KOPT-K1 (cell line): Measurements from ENCODE around the gene GLYAT.

Experiments
- H3K27ac ChIP-seq: fragments of 200-600 bp; sonication (generic); 2 replicates; pipeline ENCODE4 v1.5.1; 2016; ENCODE audit warnings: antibody characterized with exemption, mild to moderate bottlenecking, low read depth, low read length; ENCODE audit not compliant: poor library complexity, severe bottlenecking
- H3K36me3 ChIP-seq: fragments of 200-600 bp; sonication (generic); 2 replicates; pipeline ENCODE4 v1.5.1; 2017; ENCODE audit warnings: antibody characterized with exemption, mild to moderate bottlenecking, low read length, moderate library complexity; ENCODE audit not compliant: insufficient read depth
- H3K9me3 ChIP-seq: fragments of 200-600 bp; sonication (generic); 2 replicates; pipeline ENCODE4 v1.5.1; 2017; ENCODE audit warnings: antibody characterized with exemption, low read length, mild to moderate bottlenecking; ENCODE audit not compliant: insufficient read depth, poor library complexity, severe bottlenecking

GLYAT gene

DNA sequence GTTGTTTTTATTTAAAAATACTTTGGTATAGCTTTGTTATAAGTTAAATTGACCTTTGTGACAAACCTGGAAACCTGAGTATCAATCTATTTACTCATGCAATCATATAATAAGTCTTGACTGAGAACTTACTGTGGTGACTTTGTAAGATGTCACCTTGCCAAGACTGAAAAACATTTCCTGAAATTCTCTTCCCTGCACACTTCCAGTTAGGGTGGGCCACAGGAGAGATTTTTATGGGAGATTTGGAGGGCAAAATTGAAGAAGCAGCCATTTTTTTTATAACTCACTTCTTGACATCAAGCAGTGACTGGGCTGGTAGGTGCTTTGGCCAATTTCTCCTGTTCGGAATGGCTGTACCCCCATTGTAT is 31.4 kb upstream of the GLYAT start:
- no peaks in the 10 kb centered on the region for H3K9me3 ChIP-seq
- H3K36me3 ChIP-seq: no peaks in the 10 kb centered on the region
- H3K27ac ChIP-seq: no peak overlapping the region

DNA sequence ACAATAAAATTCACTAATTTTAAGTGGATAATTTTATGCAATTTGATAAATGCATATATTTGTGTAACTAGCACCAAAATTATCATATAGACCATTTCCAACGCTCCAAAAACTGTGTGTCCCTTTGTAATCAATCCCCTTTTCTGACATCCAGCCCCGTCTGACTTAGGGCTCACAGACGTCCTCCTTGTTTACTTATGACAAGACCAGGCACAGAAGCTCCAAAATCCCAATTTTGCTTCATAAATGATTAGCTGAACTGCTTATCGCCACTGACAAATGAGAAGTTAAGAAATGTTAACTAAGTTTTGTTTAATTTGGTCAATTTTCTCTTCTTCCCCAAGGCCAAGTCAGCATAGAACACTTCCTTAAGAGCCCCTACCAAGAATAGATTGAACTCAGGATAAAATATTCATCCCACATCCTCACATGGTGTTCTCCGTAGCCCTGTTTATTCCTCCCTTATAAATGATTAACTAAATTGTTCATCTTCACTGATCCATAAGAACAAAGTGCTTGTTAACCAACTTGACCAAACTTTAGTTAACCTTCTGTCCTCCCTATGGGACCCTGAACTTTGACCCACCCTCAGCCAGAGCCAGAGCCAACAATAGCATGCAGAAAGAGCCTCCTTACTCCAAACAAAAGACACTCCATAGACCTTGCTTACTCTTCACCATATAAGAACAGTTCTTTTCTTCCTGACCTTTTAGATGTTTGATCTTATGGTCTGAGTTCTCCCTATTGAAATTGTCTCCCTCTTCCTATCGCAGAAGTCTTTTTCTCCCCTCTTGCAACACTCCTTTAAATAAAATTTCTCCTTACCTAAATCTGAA is 30.8 kb upstream of the GLYAT start:
- Histone ChIP-seq H3K27ac (no peak overlapping the region), H3K36me3 (no peaks in the 10 kb centered on the region), H3K9me3 (no peaks in the 10 kb centered on the region)

DNA sequence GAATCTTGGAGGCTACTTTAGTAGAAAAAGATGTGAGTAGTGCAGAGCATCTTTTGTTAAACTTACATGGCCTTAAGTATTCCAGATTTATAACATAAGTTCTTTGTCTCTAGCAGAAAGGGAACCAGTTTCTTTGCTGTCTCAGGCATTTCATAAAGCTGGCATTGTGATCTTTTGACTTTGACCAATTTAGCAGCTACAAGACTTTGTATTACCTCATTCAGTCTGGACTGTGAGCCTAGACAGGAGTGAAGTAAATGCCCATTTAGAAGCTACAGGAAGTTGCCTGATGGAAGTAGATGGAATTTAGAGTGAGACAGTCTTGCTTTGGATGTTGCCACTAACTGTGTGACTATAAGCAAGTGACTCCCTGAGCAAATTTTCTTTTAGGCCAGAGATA is 25.7 kb upstream of the GLYAT start:
- no peaks in the 10 kb centered on the region for H3K9me3 ChIP-seq
- H3K27ac ChIP-seq: no peak overlapping the region
- no peaks in the 10 kb centered on the region for H3K36me3 ChIP-seq

DNA sequence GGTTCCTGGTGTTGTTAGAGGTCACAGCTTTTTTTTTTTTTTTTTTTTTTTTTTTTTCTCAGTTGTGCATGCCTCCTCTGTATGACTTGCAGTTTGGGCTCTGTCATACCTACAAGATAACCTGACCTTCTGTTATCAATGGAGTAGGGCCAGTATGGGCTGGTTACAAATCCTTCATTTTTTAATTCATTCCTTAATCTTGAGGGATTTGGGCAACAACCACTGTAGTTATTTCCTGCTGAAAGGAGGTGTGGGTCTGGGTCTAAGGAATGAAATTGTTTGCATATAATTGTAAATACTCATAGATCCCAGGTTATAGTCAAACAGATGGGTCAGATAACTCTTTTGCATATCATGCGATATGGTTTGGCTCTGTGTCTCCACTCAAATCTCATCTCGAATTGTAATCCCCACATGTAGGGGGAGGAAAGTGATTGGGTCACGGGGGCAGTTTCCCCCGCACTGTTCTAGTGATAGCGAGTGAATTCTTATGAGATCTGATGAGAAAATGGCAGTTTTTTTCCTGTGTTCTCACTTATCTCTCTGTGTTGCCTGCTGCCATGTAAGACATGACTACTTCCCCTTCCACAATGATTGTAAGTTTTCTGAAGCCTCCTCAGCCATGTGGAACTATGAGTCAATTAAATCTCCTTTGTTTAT is 14.1 kb upstream of the GLYAT start:
- Histone ChIP-seq H3K9me3 (peaks cover 15% of the 10 kb centered on the region), H3K36me3 (no peaks in the 10 kb centered on the region), H3K27ac (no peak overlapping the region)

DNA sequence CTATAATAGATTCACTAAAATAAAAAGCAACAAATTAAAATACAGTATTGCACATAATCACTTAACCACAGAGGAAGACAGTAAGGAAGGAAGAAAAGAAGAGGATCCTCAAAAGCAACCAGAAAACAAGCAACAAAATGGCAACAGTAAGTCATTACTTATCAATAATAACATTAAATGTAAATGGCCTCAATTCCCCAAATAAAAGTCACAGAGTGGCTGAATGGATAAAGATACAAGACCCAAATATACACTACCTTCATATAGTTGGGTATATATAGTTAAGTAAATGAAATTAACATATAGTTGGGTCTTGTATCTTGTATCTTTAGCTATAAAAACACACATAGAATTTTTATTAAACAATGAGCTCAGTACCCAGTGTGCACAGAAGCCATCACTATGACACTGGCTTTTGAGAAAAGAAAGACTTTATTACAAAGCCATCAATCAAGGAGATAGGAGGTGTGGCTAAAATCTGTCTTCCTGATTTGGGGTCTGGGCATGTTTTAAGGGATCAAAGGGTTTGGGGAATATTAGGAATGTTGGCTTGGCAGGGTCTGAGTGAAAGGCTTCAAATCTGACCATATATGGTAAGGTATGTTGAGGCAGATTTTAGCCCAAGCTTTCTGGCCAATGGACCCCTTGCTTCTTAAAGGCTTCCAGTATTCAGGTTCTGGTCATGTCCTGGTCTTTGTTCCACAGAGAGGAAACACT is 13.4 kb upstream of the GLYAT start:
- no peaks in the 10 kb centered on the region for H3K36me3 ChIP-seq
- H3K27ac ChIP-seq: no peak overlapping the region
- H3K9me3 ChIP-seq: peaks cover 17% of the 10 kb centered on the region

DNA sequence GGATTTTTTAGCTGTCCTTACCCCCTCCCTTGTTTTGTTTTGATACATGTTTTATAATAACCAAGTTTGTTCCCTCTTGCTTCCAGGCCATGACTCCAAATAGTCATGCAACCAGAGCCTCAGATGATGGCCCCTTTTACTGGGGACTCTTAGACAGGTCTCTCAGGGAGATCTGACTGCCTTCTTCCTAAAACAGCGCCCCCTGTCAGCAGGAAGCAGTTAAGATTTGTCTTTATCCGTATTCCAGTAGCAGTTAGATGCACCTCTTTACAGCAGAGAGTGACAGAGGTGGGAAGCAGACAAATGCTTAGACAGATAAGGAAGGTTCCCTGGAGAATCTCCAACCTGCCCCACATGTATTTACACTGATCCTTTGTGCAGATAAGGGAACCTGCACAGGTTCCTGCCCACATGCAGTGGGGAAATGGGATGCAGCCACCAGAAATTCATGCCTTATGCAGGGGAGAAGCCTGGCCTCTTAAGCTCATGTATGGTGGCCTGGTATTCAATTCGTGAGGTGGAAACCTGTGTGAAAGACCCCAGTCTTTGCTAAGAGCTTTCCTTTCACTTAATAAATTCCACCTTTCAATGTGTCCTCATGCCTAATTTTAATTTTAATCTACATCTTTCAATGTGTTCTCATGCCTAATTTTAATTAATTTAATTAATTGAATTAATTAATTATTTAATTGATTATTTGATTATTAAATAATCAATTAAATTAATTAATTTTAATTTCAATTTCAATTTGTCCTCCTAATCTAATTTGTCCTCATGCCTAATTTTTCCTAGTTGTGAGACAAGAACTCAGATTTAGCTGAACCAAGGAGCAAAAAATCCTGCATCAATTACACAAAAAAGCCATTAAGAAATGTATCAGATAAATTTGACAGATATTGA is 11.5 kb upstream of the GLYAT start:
- H3K27ac ChIP-seq: no peak overlapping the region
- no peaks in the 10 kb centered on the region for H3K36me3 ChIP-seq
- peaks cover 17% of the 10 kb centered on the region for H3K9me3 ChIP-seq

DNA sequence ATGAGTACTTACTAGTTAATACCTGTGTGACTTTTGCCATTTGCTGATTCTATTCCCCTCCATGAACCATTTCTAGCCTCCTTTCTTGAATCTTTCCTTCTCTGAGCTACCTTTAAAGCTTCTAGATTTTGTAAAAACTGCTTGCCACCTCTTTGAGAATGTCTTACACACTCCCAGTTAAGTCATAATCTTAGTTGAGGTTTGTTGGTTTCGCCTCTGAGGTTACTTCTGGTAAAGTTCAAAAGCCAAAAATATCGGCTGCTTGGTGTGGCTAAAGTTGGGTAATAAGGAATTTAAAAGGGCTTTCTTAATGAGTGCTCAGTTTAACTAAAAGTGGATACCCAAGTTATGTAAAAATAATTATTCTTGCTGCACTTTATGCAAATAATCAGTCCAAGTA is 10.4 kb upstream of the GLYAT start:
- Histone ChIP-seq H3K36me3 (no peaks in the 10 kb centered on the region), H3K9me3 (peaks cover 17% of the 10 kb centered on the region), H3K27ac (no peak overlapping the region)

DNA sequence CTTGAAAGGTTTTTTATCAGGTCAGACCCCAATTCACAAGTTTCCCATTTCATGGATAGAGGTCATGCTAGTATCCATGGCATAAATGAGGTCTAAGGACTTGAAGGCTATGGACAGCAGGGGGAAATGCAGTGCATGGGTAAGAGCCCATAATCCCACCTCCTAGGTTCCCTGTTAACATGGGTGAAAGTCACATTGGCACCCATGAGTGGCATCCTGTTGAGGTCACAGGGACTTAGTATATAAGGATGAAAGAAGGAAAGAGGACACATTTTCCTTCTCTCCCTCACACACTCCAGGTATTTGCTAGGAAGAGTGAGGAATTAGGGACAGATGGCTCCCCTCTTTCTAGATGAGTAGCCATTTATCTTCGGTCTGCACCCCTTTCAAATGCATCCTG is 9.4 kb upstream of the GLYAT start:
- H3K9me3 ChIP-seq: peaks cover 17% of the 10 kb centered on the region
- no peak overlapping the region for H3K27ac ChIP-seq
- H3K36me3 ChIP-seq: no peaks in the 10 kb centered on the region

DNA sequence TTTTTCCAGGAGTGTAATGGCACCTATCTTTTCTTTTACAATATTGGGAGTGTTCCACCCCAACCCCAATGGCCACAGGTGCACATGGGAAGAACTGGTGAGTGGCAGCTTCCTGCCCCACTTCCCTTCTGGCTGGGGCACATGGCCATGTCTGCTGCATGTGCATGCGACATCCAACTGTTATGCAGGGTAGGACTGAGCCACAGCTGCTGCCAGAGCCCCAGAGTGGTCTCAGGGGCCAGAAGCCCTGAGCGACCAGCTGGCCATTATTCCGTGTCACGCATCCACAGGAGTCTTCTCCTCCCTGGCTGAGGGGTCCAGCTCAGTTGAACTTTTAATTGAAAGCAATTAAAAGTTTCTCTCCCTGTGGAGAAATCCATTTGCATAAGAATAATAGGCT is 8.7 kb upstream of the GLYAT start:
- Histone ChIP-seq H3K9me3 (peaks cover 17% of the 10 kb centered on the region), H3K27ac (no peak overlapping the region), H3K36me3 (no peaks in the 10 kb centered on the region)

DNA sequence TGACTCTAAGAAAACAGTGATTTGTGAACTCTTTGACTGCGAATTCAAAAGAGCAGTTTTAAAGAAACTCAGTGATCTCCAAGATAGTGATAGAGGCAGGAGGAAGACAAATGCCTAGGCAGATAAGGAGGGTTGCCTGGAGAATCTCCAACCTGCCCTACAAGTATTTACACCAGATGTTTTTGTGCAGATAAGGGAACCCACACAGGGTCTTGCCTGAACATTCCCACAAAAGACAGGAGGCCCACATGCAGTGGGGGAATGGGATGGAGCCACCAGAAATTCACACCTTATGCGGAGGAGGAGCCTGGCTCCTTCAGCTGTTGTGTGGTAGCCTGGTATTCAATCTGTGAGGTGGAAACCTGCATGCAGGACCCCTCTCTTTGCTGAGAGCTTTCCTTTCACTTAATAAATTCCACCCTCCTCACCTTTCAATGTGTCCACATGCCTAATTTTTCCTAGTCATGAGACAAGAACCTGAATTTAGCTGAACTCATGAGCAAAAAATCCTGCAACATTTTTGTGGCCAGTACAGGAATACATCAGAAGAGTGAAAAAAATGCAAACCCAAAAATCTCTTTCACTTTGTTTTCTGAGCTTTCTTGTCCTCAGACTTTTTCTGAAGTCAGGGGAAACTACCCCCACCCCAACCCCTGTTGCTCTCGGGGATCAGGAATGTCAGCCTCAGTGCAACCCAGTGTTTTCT is 8.1 kb upstream of the GLYAT start:
- peaks cover 17% of the 10 kb centered on the region for H3K9me3 ChIP-seq
- H3K36me3 ChIP-seq: no peaks in the 10 kb centered on the region
- H3K27ac ChIP-seq: no peak overlapping the region

DNA sequence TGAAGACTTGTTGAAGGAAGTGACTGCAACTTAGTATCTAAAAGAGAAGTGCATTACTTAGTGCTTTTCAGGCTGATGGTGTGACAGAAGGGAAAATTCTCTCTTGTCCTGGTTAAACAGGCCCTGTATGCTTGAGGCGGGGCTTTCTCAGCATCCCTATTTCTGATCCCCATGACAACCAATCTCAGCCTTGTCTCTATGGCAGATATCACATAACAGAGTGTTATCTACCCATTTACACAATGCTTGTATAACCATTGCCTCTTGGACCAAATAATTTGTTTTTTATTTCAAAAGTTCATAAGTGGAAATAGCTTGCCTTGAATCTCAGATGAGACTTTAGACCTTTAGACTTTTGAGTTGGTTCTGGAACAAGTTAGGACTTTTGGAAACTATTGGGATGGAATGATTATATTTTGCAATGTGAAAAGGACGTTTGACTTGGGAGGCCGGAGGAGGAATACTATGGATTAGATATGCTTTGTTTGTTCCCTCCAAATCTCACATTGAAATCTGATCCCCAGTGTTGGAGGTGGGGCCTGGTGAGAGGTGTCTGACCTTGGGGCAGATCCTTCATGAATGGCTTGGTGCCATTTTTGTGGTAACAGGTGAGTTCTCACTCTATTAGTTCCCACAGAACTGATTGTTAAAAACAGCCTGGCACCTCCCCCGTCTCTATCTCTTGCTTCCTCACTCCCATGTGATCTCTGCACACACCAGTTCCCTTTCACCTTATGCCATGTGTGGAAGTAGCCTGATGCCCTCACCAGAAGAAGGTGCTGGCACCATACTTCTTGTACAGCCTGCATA is 3.1 kb upstream of the GLYAT start:
- no peaks in the 10 kb centered on the region for H3K36me3 ChIP-seq
- H3K27ac ChIP-seq: no peak overlapping the region
- no peaks in the 10 kb centered on the region for H3K9me3 ChIP-seq

DNA sequence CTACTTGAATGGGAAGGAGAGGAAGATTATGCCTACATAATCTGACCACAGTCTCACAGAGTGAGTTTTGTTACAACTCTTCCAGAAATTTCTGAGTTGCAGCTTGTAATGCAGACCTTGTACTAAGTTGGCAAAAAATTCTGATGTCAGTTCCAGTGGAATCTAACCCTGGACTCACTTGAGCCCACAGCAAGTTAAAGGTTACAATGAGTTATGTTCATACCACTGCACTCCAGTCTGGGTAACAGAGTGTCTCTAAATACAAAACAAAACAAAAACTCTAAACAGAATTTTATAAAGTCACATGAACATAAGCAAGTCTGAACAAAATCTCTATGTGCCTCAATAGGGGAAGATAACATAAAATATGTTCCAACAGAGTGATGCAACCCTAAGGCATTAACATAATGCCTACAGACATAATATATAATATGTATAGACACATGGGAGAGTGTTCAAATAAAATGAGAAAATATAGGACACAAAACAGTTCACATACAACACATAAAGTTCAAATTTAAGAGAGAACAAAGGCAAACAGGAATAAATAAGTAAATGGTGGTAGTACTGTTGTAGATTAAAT is 1.1 kb downstream of the GLYAT start:
- Histone ChIP-seq H3K27ac (no peak overlapping the region), H3K9me3 (no peaks in the 10 kb centered on the region), H3K36me3 (no peaks in the 10 kb centered on the region)

DNA sequence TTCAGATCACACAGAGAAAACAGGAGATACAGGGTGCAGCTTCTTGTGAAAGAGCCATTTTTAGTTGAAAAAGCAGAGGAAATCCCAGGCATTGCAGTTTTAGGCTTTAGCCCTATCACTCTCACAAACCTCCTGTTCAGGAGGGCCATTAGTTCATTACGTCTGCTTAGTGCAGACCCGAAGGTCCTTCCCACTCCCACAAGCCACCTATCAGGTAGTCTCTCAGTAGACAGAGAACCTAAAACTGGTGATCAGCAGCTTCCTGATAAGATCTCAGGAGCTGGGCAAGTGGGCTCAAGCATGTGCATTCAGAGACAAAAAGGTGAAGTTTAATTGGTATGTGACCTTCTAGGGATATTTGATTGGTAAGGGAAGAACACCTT is 4.3 kb downstream of the GLYAT start:
- Histone ChIP-seq H3K9me3 (no peaks in the 10 kb centered on the region), H3K27ac (no peak overlapping the region), H3K36me3 (no peaks in the 10 kb centered on the region)
